ENCODE data around the gene MACROD1. TPM values are rescaled to one million over a fixed set of nuclear protein-coding genes. Genes with fewer than 3 reads are reported as not detected.

MACROD1 gene
- total and polyA plus RNA-seq, 2 experiments from 2014 or later: 21.2 to 29.8 TPM

DNA sequence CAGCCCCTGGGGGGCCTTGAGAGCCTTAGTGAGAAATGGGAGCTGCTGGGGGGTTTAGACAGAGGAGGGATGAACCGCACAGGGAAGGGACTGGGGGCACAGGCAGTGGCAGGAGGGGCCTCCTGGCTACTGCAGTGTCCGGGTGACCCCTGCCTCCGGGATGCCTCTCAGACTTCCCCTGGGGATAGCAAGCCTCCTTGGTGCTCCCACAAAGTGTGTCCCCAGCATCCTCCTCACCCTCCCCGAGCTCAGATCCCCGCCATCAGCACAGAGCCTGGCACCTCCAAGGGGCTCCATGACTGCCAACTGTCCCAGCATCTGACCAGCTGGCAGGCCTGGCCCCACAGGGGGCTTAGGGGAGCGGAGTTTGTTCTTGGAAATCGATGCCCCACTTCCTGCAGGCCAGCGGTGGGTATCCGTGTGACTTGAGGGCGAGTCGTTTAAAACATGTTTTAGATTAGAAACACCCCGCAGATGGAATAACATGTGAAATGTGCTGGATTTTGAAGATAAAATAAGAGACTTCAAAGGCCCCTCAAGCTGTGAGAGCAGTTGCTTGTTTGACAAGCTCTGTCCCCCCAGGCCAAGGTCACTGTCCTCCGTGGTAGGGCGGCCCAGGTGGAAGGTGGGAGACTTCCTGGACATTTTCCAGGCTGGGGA, 143.7 kb downstream of the MACROD1 start:
- no peak overlapping the region for H3K4me2 ChIP-seq
- WGBS (ENCODE audit: low lambda C conversion rate, missing lambda C conversion rate): 52% methylated on average over 14 of the region's 14 CpGs
- no peaks in the 10 kb centered on the region for H3K9me2 ChIP-seq (replicated peaks; ENCODE audit: insufficient read depth)

DNA sequence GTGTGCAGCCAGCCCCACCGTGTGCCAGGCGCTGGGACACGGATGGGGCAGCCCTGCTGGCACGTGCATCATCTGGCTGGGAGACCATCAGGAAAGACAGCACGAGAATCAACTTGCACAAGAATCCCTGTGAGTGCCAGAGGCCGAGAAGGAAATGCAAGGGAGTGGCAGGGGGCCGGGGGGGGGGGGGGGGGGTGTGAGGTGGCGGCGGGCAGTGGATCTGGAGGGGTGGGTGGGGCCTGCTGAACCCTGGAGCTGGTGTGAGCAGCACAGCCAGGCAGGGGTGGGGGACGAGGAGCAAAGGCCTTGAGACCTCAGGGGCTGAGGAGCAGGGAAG, 144.2 kb downstream of the MACROD1 start:
- no peaks in the 10 kb centered on the region for H3K36me3 ChIP-seq (replicated peaks; ENCODE audit: insufficient read depth, low read depth)
- no peak for TF ChIP-seq EZH2phosphoT487 (IDR thresholded peaks at IDR 0.05; ENCODE audit: low read depth, severe bottlenecking, unreplicated experiment)
- TF ChIP-seq, protein P1, sequence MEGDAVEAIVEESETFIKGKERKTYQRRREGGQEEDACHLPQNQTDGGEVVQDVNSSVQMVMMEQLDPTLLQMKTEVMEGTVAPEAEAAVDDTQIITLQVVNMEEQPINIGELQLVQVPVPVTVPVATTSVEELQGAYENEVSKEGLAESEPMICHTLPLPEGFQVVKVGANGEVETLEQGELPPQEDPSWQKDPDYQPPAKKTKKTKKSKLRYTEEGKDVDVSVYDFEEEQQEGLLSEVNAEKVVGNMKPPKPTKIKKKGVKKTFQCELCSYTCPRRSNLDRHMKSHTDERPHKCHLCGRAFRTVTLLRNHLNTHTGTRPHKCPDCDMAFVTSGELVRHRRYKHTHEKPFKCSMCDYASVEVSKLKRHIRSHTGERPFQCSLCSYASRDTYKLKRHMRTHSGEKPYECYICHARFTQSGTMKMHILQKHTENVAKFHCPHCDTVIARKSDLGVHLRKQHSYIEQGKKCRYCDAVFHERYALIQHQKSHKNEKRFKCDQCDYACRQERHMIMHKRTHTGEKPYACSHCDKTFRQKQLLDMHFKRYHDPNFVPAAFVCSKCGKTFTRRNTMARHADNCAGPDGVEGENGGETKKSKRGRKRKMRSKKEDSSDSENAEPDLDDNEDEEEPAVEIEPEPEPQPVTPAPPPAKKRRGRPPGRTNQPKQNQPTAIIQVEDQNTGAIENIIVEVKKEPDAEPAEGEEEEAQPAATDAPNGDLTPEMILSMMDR (IDR thresholded peaks at IDR 0.05; ENCODE audit: poor library complexity): no peak
- TF ChIP-seq EZH2 (IDR thresholded peaks at IDR 0.05; ENCODE audit: borderline replicate concordance): no peak

More for the DNA sequence above, 143.7 kb downstream of the MACROD1 start:
- H3K9me3 ChIP-seq (ENCODE audit: low read depth): no peaks in the 10 kb centered on the region
- no peak overlapping the region for H3K4me3 ChIP-seq
- H3K27ac ChIP-seq: no peak overlapping the region
- DNase-seq (ENCODE audit: low spot score): no peak
- no peaks in the 10 kb centered on the region for H4K20me1 ChIP-seq (ENCODE audit: insufficient read depth, poor library complexity, severe bottlenecking)
- H2AFZ ChIP-seq: no peak overlapping the region
- peaks cover 18% of the 10 kb centered on the region for H3K4me1 ChIP-seq (ENCODE audit: insufficient read depth)
- peaks cover 3% of the 10 kb centered on the region for H3K27me3 ChIP-seq
- TF ChIP-seq EZH2 (IDR thresholded peaks at IDR 0.05; ENCODE audit: borderline replicate concordance) (no peak), EZH2phosphoT487 (IDR thresholded peaks at IDR 0.05; ENCODE audit: low read depth, severe bottlenecking, unreplicated experiment) (no peak)
- TF ChIP-seq, protein P1 (IDR thresholded peaks at IDR 0.05; ENCODE audit: poor library complexity): no peak
- no peaks in the 10 kb centered on the region for H3K79me2 ChIP-seq
- no peaks in the 10 kb centered on the region for H3K36me3 ChIP-seq (replicated peaks; ENCODE audit: insufficient read depth, low read depth)

DNA sequence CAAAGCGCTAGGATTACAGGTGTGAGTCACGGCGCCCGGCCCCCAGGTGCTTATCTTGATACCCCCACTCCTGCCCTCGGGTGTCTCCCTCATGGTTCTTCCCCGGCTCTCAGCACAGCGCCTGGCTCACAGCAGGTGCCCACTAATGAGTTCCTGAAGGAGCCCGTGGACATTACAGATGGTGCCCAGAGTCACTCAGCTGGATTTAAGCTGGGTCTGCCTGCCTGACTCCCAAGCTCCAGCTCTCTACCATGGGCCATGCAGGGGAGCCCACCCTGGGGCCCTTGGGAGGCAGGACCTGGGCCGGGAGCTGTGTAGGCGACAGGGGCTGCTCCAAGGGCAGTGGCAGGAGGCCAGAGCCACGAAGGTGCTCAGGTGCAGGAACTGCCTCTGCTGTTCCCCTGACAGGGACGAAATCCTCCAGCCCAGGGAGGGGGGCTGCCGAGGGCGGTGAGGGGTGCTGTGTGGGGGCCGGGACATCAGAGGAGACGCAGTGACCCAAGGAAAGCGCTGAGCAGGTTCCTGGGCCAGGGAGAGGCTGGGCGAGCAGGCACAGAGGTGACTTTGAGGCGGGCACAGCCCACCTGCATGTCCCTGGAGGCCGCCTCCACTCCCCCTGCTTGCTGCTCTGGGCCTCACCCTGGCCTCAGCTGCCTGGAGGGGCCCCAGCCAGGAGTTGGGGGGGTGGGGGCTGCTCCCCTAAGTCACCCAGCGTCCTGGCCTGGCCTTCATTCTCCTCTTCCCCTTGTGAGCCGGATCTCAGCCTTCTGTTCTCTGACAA, 144.7 kb downstream of the MACROD1 start:
- Histone ChIP-seq H3K36me3 (replicated peaks; ENCODE audit: insufficient read depth, low read depth) (no peaks in the 10 kb centered on the region), H3K79me2 (no peaks in the 10 kb centered on the region), H3K4me3 (no peak overlapping the region), H3K4me2 (no peak overlapping the region), H3K27me3 (peaks cover 3% of the 10 kb centered on the region), H3K27ac (no peak overlapping the region), H3K9me3 (ENCODE audit: low read depth) (no peaks in the 10 kb centered on the region), H3K4me1 (ENCODE audit: insufficient read depth) (peaks cover 18% of the 10 kb centered on the region), H2AFZ (no peak overlapping the region), H4K20me1 (ENCODE audit: insufficient read depth, poor library complexity, severe bottlenecking) (no peaks in the 10 kb centered on the region), H3K9me2 (replicated peaks; ENCODE audit: insufficient read depth) (no peaks in the 10 kb centered on the region)
- TF ChIP-seq, protein P1 (IDR thresholded peaks at IDR 0.05; ENCODE audit: poor library complexity): no peak
- TF ChIP-seq EZH2phosphoT487 (IDR thresholded peaks at IDR 0.05; ENCODE audit: low read depth, severe bottlenecking, unreplicated experiment) (no peak), EZH2 (IDR thresholded peaks at IDR 0.05; ENCODE audit: borderline replicate concordance) (no peak)
- DNase-seq (ENCODE audit: low spot score): no peak
- 71% methylated on average over 16 of the region's 22 CpGs for WGBS (ENCODE audit: low lambda C conversion rate, missing lambda C conversion rate)

More for the DNA sequence above, 144.2 kb downstream of the MACROD1 start:
- Histone ChIP-seq H2AFZ (no peak overlapping the region), H3K9me2 (replicated peaks; ENCODE audit: insufficient read depth) (no peaks in the 10 kb centered on the region), H3K27ac (no peak overlapping the region), H3K27me3 (peaks cover 3% of the 10 kb centered on the region), H3K4me2 (no peak overlapping the region), H3K4me1 (ENCODE audit: insufficient read depth) (peaks cover 18% of the 10 kb centered on the region), H3K9me3 (ENCODE audit: low read depth) (no peaks in the 10 kb centered on the region), H4K20me1 (ENCODE audit: insufficient read depth, poor library complexity, severe bottlenecking) (no peaks in the 10 kb centered on the region), H3K79me2 (no peaks in the 10 kb centered on the region), H3K4me3 (no peak overlapping the region)
- WGBS (ENCODE audit: low lambda C conversion rate, missing lambda C conversion rate): 27% methylated on average over 6 of the region's 10 CpGs
- DNase-seq (ENCODE audit: low spot score): peak; percentile 61

All from hepatocyte (in vitro differentiated cells).